GM19023 (cell line): ENCODE data around the gene CHRNA7.

Experiments
- ATAC-seq: cut with Tn5 transposase; IDR thresholded peaks from one replicate; pipeline ENCODE4 v1.9.1; 2021; ENCODE audit warnings: mild to moderate bottlenecking, moderate library complexity; ENCODE audit not compliant: unreplicated experiment

CHRNA7 gene

GRCh38 chr15:32067115-32067514 is 36.8 kb downstream of the CHRNA7 start:
- ATAC-seq, result no peak

GRCh38 chr15:32089851-32090359 is 59.6 kb downstream of the CHRNA7 start:
- ATAC-seq, result no peak

- no peak for ATAC-seq
Observed at GRCh38 chr15:32091505-32092380, 61.4 kb downstream of the CHRNA7 start.

- ATAC-seq, result no peak
Observed at GRCh38 chr15:32096213-32096612, 65.9 kb downstream of the CHRNA7 start.

- ATAC-seq, result no peak
Observed at GRCh38 chr15:32096916-32097617, 66.8 kb downstream of the CHRNA7 start.

- no peak for ATAC-seq
Observed at GRCh38 chr15:32098033-32098432, 67.7 kb downstream of the CHRNA7 start.

GRCh38 chr15:32099097-32099785 is 68.9 kb downstream of the CHRNA7 start:
- no peak for ATAC-seq

GRCh38 chr15:32099956-32100684 is 69.8 kb downstream of the CHRNA7 start:
- ATAC-seq, result no peak

GRCh38 chr15:32104061-32104995 is 74.0 kb downstream of the CHRNA7 start:
- ATAC-seq, result no peak

- ATAC-seq, result no peak
Observed at GRCh38 chr15:32105258-32106241, 75.2 kb downstream of the CHRNA7 start.

- ATAC-seq, result no peak
Observed at GRCh38 chr15:32106401-32107381, 76.4 kb downstream of the CHRNA7 start.

GRCh38 chr15:32107477-32108080 is 77.3 kb downstream of the CHRNA7 start:
- ATAC-seq, result no peak

- no peak for ATAC-seq
Observed at GRCh38 chr15:32108661-32109060, 78.3 kb downstream of the CHRNA7 start.

- ATAC-seq, result no peak
Observed at GRCh38 chr15:32112101-32112500, 81.8 kb downstream of the CHRNA7 start.

- no peak for ATAC-seq
Observed at GRCh38 chr15:32113224-32113623, 82.9 kb downstream of the CHRNA7 start.

GRCh38 chr15:32117122-32117521 is 86.8 kb downstream of the CHRNA7 start:
- no peak for ATAC-seq

GRCh38 chr15:32119286-32119685 is 89.0 kb downstream of the CHRNA7 start:
- no peak for ATAC-seq
